Right renal pelvis (tissue), 4 donors: ENCODE results near the gene TBC1D2. TPM values are rescaled to one million over a fixed set of nuclear protein-coding genes. Genes with fewer than 3 reads are reported as not detected.

ENCODE experiments used
- DNase-seq, 4 donors: peaks; one replicate each; pipeline ENCODE4 v3.0.0-alpha.2; 2013; ENCODE audit warnings: low read depth in 4 of 4, low spot score in 3 of 4, missing footprints in 1 of 4
- polyA plus RNA-seq, 4 donors: library from polyadenylated mRNA; unstranded; fragments of 120-200 nt; gene quantifications; one replicate each; pipeline ENCODE4 v1.2.1, GENCODE V29; 2013; ENCODE audit not compliant: insufficient read length in 4 of 4

Gene TBC1D2
- polyA plus RNA-seq, 4 donors = 3.3 to 3.9 (median 3.6) TPM

DNA sequence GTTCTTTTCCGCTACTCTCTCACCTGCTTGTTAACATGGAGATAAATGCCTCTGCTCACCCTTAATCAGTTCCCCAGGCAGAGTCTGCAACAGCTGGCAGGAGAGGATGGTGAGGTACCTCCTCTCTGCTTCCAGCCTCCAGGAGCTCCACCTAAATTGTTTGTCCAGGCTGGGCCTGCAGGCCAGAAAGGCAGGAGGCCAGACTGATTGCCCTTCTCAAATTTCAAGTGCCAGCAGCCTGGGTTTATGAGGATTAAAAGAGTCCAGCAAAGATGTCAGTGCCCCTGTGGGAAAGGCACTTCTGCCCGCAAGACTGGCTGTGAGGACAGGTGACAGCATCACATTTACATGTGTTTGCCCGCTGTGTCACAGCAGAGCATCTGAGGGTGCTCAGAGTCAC, 82.8 kb downstream of the TBC1D2 start:
- DNase-seq = no peak

DNA sequence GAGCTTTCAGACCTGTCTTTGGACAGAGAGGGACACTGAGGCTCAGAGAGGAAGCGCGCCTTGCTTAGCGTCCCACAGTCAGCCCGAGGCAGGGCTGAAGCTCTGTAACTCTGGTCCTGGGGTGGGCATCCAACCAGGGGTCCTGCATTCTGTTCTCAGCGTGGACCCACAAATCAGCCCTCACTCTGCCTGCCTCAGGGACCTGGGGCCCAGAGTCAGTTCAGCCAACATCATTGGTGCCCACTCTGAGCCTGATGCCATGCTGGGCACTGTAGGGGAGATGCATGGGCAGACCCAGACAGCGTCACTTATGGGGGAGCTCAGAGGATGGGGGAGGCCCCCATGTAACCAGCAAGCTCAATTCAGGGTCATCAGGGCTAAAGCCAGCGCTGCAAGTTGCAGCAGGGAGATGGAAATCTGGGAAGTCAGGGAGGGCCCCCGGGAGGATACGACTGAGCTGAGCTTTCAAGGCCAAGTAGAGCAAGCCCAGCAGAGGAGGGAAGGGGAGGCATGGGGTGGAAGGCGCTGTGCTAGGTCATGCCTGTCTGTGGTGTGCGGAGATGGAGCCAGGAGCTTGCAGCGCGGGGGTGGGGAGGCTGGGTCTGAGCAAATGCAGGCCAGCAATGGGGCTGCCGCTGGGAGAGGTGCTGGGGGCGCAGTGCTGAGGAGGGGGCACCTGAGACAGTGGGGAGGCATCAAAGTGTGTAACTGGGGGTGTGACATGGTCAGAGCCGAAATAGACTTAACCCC, 84.1 kb downstream of the TBC1D2 start:
- DNase-seq = no peak

DNA sequence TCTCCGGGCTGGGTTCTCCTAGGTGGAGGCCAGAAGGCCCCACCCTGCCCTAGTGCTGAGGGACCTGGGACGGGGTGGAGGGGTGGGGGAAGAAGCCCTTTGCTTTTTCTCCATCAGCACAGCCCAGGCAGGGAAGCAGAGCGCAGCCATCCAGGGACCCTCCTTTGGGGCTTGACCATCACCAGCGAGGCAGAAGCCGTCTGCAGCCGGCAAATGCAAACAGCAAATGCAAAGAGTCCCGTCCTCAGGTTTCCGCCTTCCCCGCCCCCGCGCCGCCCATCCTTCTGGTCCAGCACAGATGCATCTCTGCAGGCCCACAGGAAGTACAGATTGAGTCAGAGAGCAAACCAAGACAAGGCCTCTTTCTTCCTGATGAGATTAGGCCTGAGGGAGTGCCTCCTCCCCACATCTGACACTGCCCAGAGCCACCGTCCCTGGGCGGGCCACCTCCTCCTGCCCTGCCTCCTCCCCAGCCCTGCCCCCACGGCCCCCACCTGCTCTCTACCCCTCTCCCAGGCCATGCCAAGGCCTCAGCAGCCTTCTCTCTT, 86.4 kb downstream of the TBC1D2 start:
- DNase-seq = no peak

DNA sequence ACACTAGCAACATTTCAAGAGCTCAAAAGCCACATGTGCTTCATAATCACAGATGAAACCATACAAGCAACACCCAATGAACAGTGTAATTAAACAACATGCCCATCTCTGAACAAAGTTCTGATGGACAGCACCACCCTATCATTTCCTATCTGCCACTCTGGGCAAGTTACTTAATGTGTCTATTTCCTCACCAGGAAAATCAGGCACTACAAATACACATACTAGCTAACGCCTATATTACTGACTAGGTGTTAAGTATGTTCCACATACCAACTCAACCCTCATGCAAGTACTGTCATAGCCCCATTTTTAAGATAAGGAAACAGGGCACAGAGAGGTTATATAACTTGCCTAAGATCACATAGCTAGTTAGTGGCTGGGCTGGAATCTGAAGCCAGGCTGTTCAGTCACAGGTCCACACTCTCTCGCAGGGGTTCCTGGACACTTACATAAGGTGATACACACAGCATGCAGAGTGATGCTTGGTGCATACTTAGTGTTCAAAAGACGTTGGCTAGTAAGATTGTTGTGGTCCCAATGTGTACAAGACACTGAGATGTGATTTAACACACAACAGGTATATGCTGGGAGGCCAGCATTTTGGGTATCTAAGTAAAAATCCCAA, 87.2 kb downstream of the TBC1D2 start:
- DNase-seq = no peak

DNA sequence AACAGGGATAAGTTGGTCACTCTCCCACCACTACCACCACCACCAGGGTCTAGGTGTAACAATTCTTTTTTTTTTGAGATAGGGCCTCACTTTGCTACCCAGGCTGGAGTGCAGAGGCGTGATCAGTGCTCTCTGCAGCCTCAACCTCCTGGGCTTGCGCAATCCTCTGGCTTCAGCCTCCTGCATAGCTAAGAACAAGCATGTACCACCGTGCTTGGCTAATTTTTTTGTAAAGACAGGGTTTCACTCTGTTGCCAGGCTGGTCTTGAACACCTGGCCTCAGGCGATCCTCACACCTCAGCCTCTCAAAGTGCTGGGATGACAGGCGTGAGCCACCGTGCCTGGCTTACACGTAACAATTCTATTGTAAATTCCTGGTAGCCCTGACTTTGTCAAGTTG, 90.5 kb downstream of the TBC1D2 start:
- DNase-seq = no peak

DNA sequence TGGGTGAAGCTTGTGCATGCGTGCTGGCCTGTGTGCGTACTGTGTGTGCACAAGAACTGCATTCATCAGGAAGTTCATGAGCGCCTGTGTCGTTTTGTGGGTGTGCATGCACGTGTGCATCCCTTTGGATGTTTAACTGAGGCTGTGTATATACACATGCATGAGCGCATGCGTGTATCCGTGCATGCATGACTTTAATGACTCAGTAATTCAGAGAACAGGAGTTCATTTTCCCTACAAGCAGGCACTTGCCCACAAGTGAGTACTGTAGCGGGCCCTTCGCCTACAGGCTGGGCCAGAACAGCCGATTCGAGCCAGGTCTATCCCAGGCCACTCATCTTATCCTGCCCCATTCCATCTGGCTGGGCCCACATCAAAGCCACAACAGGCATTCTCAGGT, 92.8 kb downstream of the TBC1D2 start:
- DNase-seq = no peak

DNA sequence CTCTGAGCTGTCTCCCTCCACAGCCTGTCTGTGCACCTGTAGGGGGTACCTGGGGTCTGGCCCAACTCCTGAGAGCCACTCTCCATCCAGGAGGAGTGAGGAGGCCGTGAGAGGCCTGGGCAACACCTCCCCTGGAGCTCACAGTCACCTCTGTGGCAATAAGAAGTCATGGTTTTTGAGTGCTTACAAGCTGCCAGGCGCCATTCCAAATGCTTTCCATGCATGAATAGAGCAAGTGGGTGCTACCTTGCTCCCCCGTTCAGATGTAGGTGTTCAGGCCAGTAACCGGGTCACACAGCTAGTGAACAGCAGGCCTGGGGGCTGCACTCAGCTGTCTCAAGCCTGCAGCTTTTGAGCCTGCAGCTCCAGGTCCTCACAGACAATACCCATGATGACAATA, 93.6 kb downstream of the TBC1D2 start:
- no peak for DNase-seq

DNA sequence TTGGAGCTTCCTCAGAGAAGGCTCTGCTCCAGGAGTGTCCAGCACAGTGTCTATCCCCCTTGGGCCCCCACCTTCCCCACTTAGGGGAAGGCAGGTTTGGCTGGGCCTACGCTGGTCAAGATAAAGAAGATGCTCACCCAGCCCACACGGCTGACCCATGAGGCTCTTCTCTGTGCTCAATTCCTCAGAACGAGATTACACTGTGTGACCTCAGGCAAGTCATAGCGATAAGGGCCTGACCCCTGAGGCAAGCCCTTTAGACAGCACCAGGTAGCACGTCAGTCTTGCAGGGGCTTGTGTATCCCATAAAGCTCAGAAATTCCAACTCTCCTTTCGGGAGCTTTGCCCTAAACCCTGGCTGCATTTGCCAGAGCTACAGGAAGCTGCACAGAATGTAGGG, 95.7 kb downstream of the TBC1D2 start:
- DNase-seq = no peak

DNA sequence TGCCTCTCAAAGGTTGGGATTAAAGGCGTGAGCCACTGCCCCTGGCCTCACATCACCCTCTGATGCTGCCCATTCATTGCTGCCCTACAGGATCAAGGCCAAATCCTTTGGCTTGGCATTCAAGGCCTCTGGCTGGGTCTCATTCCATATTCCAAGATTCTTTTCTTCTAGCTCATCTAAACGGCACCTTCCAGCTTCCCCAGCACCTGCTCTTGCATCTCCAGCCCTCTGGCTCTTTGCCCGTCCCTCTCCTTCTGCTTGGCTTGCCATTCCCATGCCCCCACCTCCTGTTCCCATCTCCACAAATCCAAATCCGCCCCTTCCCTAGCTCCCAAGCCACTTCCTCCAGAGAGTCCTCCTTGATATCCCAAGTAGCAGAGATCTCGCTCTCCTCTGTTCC, 96.1 kb downstream of the TBC1D2 start:
- no peak for DNase-seq

DNA sequence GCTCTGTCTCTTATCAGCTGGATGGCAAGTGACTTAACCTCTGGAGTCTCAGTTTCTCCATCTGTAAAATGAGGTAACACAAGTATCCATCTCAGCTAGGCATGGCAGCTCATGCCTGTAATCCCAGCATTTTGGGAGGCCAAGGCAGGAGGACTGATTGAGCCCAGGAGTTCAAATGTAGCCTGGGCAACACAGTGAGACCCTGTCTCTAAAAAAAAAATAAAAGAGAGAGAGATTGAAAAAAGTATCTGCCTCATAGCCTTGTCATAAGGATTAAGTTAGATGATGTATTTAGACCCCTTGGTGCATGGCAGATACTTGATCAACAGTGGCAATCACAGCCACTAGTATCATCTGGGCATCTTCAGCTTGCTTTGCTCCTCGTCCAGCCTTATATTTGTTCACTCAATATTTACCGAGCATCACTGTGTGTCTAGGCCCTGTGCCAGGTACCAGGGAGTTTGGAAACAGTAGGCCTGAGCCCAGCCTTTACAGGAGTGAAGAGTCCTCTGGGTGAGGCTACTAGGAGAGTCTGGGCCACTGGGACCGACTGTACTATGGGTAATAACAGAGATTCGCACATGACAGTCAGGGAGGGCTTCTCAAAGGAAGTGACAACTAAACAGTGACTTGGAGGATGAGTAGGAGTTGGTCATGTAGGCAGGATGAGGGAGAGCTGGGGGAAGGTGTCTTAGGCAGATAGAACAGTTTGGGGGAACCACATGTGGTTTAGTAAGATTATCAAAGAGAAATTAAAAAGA, 97.2 kb downstream of the TBC1D2 start:
- DNase-seq = no peak

DNA sequence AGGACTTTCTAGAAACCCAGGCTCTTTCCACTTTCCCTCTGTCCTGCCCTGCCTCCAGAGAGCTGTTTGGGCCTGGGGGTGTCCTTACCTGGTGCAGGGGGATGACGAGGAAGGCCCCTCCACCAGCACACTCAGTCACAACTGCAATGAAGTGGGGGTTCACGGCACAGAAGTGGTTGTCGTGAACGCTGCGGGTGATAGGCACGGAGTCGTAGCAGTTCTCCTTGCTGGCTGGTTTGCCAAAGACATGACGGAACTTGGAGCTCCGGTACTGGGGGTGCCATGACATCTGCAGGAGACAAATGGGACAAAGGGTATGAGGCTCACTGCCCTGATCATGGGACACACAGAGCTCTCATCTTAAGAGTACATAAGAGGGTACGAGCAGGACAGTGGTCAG, 98.1 kb downstream of the TBC1D2 start:
- DNase-seq = no peak

DNA sequence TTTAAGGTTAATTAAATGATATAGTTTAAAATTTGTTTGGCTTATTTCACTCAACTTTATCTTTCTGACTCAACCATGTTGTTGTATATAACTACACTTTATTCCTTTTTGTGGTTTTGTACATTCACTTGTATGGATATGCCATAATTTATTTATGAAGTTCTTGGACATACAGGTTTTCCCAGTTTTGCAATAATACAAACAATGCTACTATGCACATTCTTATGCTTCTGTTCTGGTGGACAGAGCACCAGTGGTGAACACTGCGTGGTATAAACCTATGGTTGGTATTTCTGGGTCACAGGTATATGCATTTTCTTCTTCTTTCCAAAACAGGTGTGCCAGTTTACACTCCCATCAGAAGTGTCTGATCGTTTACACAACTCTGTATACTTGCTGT, 100.8 kb downstream of the TBC1D2 start:
- no peak for DNase-seq

DNA sequence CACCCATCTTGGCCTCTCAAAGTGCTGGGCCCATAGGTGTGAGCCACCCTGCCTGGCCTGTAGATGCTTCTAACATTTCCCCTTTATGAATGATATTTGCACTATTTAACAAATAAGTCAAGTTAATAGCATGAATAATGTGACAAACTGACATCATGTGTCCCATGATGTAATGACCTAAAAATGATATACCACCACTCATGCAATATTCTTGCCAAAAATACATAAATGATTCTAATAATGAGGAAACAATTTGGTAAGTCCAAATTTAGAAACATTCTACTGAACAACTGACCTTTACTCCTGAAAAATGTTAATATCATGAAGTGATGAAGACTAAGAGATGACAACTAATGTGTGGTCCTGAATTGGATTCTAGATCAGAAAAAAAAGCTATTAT, 102.9 kb downstream of the TBC1D2 start:
- no peak for DNase-seq

DNA sequence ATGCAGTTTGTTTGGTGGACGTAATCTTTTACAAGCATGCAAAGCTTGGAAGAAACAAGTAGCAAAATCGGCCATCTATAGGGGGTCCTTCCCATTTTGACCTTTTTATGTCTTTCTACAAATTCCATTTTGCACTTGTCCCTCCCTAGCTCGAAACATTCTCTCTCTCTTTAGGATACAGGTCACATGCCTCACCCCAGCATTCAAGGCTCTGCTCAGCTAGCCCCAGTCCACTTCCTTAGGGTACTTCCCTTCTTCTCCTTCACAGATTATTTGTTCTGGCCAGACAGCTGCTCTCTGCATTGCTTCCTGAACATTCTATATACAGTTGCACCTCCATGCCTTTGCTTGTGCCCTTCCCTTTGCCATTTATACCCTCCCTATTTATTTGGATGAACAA, 104.7 kb downstream of the TBC1D2 start:
- DNase-seq = no peak

DNA sequence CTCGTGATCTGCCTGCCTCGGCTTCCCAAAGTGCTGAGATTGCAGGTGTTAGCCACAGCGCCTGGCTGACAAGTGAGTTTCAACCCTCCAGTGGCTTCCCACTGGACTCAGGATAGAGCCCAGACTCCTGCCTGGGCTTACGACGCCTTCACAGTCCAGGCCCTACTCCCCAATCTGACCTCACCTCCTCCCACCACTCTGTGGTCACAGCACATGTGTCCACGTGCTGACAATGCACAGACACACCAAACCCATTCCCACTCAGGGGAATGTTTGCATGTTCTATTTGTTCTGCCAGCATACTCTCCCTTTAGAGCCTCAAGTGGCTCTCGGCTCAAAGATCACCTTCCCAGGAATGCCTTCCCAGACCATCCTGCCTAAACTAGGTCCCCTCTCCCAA, 105.3 kb downstream of the TBC1D2 start:
- DNase-seq = no peak

DNA sequence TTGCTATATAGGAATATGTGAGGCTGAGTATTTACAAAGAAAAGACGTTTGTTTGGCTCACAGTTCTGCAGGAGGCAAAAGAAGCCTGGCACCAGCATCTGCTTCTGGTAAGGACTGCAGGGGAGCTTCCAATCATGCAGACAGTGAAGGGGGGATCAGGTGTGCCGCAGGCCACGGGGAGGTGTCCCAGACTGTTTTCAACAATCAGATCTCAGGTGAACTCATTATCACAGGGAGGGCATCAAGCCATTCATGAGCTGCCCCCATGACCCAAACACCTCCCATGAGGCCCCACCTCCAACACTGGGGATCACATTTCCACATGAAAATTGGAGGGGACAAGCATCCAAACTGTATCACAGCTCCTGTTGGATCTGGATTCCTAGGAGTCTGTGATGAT, 106.0 kb downstream of the TBC1D2 start:
- no peak for DNase-seq

Other genes with a start within 250 kb of the TBC1D2 start
- gene NANS, start 198.9 kb downstream of the TBC1D2 start, polyA plus RNA-seq = 10 to 100 TPM; 37.5 to 41.2 (median 38.9) TPM
- gene TRIM14, start 136.4 kb downstream of the TBC1D2 start, polyA plus RNA-seq = 1 to 10 TPM; 4.8 to 6.5 (median 5.2) TPM
- 1 to 10 TPM; 1.9 to 3.1 (median 2.6) TPM for gene CORO2A, start 63.0 kb downstream of the TBC1D2 start, polyA plus RNA-seq